ENCODE results near the gene GLCCI1.
A peak's percentile ranks its signal among the peaks of the same experiment; 100 is the strongest.

Gene GLCCI1

DNA sequence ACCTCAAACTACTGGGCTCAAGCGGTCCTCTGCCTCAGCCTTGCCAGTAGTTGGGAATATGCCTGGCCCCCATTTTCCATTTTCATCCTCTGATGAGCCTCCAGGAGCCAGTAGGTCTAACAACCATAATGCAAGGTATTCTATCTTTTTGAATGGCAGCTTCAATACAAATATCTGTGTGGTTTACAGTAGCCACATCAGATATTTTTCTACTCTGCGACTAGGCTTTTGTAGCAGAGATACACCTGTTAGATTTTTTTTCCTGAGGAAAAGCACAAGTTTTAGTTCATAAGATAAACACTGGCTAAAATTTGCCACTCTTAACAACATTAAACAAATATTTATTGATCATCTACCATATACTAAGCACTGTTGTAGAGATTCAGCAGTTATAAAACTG, 3.9 kb upstream of the GLCCI1 start:
- H3K4me3 ChIP-seq (ENCODE audit: low read length), result no peak overlapping the region
- H3K27ac ChIP-seq (ENCODE audit: low read length), result no peak overlapping the region
- no peak overlapping the region for H3K9ac ChIP-seq (ENCODE audit: low read length)
- no peaks in the 10 kb centered on the region for H3K4me1 ChIP-seq (ENCODE audit: control insufficient read depth, low read depth, low read length)
- no peaks in the 10 kb centered on the region for H3K27me3 ChIP-seq (ENCODE audit: control insufficient read depth, insufficient read depth, low read length)
- no peaks in the 10 kb centered on the region for H3K36me3 ChIP-seq (ENCODE audit: control insufficient read depth, low read depth, low read length)
- no peaks in the 10 kb centered on the region for H3K9me3 ChIP-seq (ENCODE audit: control insufficient read depth, low read depth, low read length)

DNA sequence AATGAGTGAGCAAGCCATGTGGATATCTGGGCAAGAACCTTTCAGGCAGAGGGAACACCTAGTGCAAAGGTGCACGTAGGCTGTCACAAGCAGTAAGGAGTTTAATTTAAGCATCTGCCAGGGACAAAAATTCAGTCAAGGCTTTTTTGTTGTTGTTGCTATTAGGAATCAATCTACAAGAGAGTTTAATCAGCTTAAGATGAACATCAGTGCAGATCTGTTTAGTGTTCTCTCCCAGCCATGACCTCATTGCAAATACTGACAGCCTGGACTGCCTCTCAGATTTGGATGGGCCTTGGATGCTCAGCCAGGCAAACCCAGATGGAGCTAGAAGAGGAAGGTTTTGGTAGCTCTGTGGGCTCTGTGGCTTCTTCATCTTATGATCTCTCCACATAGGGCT, 3.3 kb upstream of the GLCCI1 start:
- no peak overlapping the region for H3K27ac ChIP-seq (ENCODE audit: low read length)
- no peaks in the 10 kb centered on the region for H3K27me3 ChIP-seq (ENCODE audit: control insufficient read depth, insufficient read depth, low read length)
- H3K9me3 ChIP-seq (ENCODE audit: control insufficient read depth, low read depth, low read length), result no peaks in the 10 kb centered on the region
- H3K36me3 ChIP-seq (ENCODE audit: control insufficient read depth, low read depth, low read length), result no peaks in the 10 kb centered on the region
- H3K4me3 ChIP-seq (ENCODE audit: low read length), result no peak overlapping the region
- no peaks in the 10 kb centered on the region for H3K4me1 ChIP-seq (ENCODE audit: control insufficient read depth, low read depth, low read length)
- no peak overlapping the region for H3K9ac ChIP-seq (ENCODE audit: low read length)

DNA sequence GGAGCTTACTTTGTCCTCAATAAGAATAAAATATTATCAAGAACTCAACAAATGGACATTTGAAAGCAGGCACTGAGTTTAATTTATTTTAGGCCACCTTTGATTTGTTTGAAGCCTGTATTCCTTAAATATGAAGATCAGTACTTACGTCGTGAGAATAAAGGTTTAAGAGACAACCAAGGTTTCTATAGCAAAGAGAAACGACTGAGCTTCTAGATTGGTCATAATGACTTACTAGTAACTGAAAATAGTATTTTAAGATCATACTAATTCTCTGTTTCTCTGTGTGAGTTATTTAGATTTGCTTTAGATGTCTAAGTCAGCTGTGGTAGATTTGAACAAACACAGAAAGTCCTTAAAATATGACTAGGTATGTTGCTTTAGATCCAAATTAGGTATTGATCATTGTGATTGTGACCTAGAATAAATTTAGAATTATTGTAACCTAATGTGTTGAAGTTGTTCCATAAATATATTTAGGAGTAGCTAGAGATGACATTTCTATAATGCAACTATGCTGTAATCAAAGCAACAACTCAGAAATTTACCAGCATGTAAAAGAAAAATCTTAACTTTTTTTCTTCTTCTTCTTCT, 2.4 kb upstream of the GLCCI1 start:
- no peaks in the 10 kb centered on the region for H3K9me3 ChIP-seq (ENCODE audit: control insufficient read depth, low read depth, low read length)
- peaks cover 9% of the 10 kb centered on the region for H3K4me1 ChIP-seq (ENCODE audit: control insufficient read depth, low read depth, low read length)
- H3K27ac ChIP-seq (ENCODE audit: low read length), result no peak overlapping the region
- no peaks in the 10 kb centered on the region for H3K27me3 ChIP-seq (ENCODE audit: control insufficient read depth, insufficient read depth, low read length)
- no peak overlapping the region for H3K9ac ChIP-seq (ENCODE audit: low read length)
- no peaks in the 10 kb centered on the region for H3K36me3 ChIP-seq (ENCODE audit: control insufficient read depth, low read depth, low read length)
- H3K4me3 ChIP-seq (ENCODE audit: low read length), result no peak overlapping the region

DNA sequence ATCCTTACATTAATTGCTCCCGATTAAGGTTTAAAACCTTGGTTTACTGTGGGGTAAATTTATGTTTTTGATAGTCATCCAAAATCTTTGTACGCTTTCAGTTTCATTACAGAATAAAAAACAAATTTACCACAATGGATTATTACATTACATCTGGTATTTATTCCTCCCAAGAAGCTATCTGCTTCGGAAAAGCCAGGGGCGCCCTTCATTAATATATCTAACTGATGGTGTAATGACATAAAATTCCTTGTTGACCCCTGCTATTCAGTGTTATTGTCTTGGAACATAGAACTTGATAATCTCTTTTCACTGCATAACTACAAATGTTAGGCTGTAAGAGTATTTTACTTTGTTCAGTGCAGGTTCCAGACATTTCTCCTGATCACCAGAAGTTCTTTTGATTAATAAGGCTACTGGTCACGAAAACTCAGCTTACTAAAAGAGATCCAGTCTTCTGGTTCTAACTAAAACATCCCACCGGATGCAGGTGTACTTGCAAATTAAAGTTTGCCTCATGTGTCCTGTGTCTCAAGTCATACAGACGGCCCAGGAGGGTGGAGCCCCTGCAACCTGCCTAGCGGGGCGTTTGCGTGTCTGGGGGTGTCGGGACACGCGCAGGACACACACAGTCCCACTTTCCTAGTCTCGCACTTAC, 581 bp upstream of the GLCCI1 start:
- Histone ChIP-seq H3K36me3 (ENCODE audit: control insufficient read depth, low read depth, low read length) (no peaks in the 10 kb centered on the region), H3K27me3 (ENCODE audit: control insufficient read depth, insufficient read depth, low read length) (no peaks in the 10 kb centered on the region), H3K9me3 (ENCODE audit: control insufficient read depth, low read depth, low read length) (no peaks in the 10 kb centered on the region), H3K27ac (ENCODE audit: low read length) (no peak overlapping the region), H3K9ac (ENCODE audit: low read length) (no peak overlapping the region), H3K4me1 (ENCODE audit: control insufficient read depth, low read depth, low read length) (peaks cover 23% of the 10 kb centered on the region), H3K4me3 (ENCODE audit: low read length) (peak overlapping the region; percentile 59)

DNA sequence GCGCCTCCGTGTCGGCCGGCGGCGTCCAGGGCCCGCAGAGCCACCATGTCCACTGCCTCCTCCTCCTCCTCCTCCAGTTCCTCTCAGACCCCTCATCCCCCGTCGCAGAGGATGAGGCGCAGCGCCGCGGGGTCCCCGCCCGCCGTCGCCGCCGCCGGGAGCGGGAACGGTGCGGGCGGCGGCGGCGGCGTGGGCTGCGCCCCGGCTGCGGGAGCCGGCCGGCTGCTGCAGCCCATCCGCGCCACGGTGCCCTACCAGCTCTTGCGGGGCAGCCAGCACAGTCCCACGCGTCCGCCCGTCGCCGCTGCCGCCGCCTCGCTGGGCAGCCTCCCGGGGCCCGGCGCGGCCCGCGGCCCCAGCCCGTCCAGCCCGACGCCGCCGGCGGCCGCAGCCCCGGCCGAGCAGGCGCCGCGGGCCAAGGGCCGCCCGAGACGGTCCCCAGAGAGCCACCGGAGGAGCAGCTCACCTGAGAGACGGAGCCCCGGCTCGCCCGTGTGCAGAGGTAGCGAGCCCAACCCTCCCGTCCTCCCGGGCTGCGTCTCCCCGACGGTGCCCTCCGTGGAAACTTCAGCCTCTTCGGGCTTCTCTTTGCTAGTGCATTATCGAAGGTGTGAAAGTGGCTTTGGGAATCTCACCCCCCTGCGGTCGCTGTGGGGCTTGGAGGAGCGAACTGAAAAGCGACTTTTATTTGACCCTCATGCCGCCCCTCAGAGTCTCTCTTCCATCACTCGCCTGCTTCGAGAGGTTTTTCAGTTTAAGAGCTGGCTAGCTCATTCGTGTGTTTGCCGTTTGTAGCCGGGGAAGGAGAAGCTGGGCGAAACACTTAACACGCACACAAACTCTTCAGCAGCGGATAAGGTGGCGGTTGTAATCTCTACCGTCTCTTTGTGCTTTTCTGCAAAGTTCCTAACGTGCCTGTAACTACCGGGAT, 975 bp downstream of the GLCCI1 start:
- H3K9me3 ChIP-seq (ENCODE audit: control insufficient read depth, low read depth, low read length), result no peaks in the 10 kb centered on the region
- H3K4me1 ChIP-seq (ENCODE audit: control insufficient read depth, low read depth, low read length), result peaks cover 27% of the 10 kb centered on the region
- H3K27ac ChIP-seq (ENCODE audit: low read length), result no peak overlapping the region
- H3K9ac ChIP-seq (ENCODE audit: low read length), result peak overlapping the region; percentile 69
- H3K36me3 ChIP-seq (ENCODE audit: control insufficient read depth, low read depth, low read length), result no peaks in the 10 kb centered on the region
- H3K27me3 ChIP-seq (ENCODE audit: control insufficient read depth, insufficient read depth, low read length), result no peaks in the 10 kb centered on the region
- H3K4me3 ChIP-seq (ENCODE audit: low read length), result peak overlapping the region; percentile 95

DNA sequence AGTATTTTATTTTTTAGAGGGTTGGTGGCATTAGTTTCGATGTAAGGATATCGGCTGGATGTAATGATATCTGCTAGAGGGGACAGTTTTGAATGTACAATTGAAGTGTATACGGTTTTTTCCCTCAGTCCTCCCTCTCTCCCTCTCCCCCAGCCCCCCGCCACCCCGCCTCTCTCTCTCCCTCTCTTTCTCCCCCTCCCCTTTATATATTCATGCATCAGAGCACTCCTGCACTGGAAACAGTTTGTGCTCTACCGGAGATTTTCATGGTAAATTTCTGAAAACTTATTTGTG, 1.6 kb downstream of the GLCCI1 start:
- Histone ChIP-seq H3K36me3 (ENCODE audit: control insufficient read depth, low read depth, low read length) (no peaks in the 10 kb centered on the region), H3K27ac (ENCODE audit: low read length) (no peak overlapping the region), H3K27me3 (ENCODE audit: control insufficient read depth, insufficient read depth, low read length) (no peaks in the 10 kb centered on the region), H3K4me1 (ENCODE audit: control insufficient read depth, low read depth, low read length) (peaks cover 27% of the 10 kb centered on the region), H3K9ac (ENCODE audit: low read length) (peak overlapping the region; percentile 69), H3K4me3 (ENCODE audit: low read length) (peak overlapping the region; percentile 95), H3K9me3 (ENCODE audit: control insufficient read depth, low read depth, low read length) (no peaks in the 10 kb centered on the region)

DNA sequence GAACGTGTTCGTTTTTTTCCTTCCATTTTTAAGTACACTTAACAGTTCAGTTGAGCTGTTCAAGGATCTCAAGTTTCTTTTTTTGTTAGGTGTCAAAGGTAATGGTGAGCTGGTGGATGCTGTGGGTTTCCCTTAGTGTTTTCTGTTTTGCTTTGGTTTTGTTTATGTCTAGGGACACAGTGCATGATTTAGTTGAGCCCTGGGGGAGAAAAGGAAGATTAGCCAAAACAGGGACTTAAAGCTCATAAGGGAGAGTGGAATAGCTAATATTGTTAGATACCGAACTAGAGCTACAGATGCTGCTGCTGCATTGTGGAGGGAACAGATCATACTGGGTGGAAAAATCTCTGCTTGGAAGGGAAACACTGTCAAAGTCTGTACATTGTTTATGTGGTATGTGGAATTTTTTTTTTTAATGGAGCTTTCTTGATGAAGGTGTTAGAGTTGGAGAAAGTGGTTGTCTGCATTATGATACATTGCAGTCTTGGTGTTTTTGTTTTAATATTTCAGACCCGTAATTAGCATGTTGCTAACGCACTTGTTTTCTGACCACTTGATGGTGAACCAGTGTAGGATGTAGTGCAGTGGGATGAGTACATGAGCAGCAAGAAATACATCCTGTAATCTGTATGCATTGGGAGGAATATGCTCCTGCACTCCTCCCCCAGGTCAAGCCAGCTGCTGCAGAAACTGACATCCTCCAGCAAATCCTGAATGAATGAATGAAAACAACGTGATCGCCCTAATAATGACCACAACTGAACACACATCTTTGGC, 2.1 kb downstream of the GLCCI1 start:
- Histone ChIP-seq H3K27ac (ENCODE audit: low read length) (no peak overlapping the region), H3K9me3 (ENCODE audit: control insufficient read depth, low read depth, low read length) (no peaks in the 10 kb centered on the region), H3K4me1 (ENCODE audit: control insufficient read depth, low read depth, low read length) (peaks cover 27% of the 10 kb centered on the region), H3K36me3 (ENCODE audit: control insufficient read depth, low read depth, low read length) (no peaks in the 10 kb centered on the region), H3K27me3 (ENCODE audit: control insufficient read depth, insufficient read depth, low read length) (no peaks in the 10 kb centered on the region), H3K4me3 (ENCODE audit: low read length) (peak overlapping the region; percentile 95), H3K9ac (ENCODE audit: low read length) (peak overlapping the region; percentile 69)

DNA sequence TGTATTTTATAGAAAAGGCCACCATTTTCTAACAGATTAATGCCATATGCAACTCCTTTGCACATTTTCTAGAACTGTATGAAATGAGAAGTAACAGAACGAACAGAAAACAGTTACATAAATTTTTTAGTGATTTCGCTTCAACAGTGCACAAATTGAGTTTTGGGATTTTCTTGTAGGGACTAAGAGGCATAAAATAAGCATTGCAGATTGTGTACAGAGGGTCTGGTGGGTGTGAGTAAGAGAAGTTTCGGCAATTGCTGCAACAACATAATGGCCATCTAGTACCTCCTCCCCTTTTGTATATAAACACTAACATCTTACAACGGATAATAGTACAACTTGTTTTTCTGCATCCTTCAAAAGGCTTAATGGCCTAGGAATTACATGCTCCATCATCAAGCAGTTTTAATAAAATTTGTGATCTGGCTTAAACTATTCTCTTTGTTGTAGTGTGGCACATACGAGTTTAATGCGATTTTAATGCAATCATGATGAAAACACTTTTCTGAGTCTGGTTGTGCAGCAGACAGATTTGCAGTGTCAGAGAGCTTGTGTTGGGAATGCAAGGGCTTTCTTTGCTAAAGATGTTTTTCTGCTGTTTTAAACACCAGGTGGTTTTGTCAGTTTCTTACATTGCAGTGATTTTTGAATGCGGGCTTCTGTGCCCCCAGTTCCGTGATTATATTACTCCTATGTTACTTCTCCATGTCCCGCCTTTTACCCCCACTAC, 2.9 kb downstream of the GLCCI1 start:
- H3K9ac ChIP-seq (ENCODE audit: low read length), result no peak overlapping the region
- no peak overlapping the region for H3K27ac ChIP-seq (ENCODE audit: low read length)

DNA sequence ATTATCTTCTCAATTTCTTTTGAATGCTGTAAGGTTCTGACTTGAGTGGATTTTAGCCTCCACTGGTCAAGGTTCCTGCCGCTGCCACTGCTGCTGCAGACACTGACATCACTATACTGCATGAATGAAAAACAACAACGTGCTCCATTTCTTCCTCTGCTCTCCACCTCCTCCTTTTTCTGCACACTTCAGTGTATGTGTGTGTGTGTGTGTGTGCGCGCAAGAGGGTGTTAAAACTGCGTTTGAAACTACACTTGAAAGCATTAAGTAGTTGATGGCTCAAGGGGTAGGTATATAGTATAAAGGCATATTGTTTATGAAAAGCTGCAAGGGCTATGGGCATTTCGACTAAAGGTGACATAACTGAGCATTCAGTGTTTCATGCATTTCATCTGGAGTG, 3.5 kb downstream of the GLCCI1 start:
- Histone ChIP-seq H3K36me3 (ENCODE audit: control insufficient read depth, low read depth, low read length) (no peaks in the 10 kb centered on the region), H3K9ac (ENCODE audit: low read length) (no peak overlapping the region), H3K9me3 (ENCODE audit: control insufficient read depth, low read depth, low read length) (no peaks in the 10 kb centered on the region), H3K4me3 (ENCODE audit: low read length) (no peak overlapping the region), H3K27ac (ENCODE audit: low read length) (no peak overlapping the region), H3K27me3 (ENCODE audit: control insufficient read depth, insufficient read depth, low read length) (no peaks in the 10 kb centered on the region), H3K4me1 (ENCODE audit: control insufficient read depth, low read depth, low read length) (peaks cover 27% of the 10 kb centered on the region)

More for the DNA sequence above, 2.9 kb downstream of the GLCCI1 start:
- Histone ChIP-seq H3K4me3 (ENCODE audit: low read length) (peak overlapping the region; percentile 95), H3K9me3 (ENCODE audit: control insufficient read depth, low read depth, low read length) (no peaks in the 10 kb centered on the region), H3K4me1 (ENCODE audit: control insufficient read depth, low read depth, low read length) (peaks cover 27% of the 10 kb centered on the region), H3K36me3 (ENCODE audit: control insufficient read depth, low read depth, low read length) (no peaks in the 10 kb centered on the region), H3K27me3 (ENCODE audit: control insufficient read depth, insufficient read depth, low read length) (no peaks in the 10 kb centered on the region)

DNA sequence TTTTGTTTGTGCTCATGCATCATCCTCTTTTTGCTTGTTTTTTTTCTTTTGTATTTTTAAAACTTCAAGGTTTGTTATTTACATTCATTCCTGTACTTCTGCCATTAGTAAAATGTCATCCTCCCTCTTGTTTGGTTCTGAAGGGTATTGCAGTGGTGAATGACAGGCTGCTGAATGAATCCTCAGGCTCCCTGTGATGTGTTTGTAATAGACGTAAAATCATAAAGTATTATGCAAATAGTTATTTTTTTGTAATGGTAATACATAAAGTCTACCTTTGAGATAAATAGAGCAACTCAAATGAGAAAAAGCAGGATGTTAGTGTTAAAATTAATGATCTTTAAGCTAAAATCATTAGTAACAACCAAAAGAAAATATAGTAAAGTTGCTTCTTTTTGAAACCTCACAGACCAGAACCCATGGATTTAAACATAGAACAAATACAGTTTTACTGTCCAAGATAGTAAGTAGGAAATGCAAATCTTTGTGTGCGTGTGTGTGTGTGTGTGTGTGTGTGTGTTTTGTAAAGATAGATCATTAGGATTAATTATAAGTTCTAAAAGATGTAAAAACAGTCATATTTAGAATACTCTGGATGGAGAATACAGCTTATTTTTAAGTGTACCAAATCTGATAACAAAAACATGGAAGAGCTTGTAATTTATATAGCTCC, 4.5 kb downstream of the GLCCI1 start:
- no peak overlapping the region for H3K9ac ChIP-seq (ENCODE audit: low read length)
- H3K27ac ChIP-seq (ENCODE audit: low read length), result no peak overlapping the region
- peaks cover 27% of the 10 kb centered on the region for H3K4me1 ChIP-seq (ENCODE audit: control insufficient read depth, low read depth, low read length)
- no peaks in the 10 kb centered on the region for H3K27me3 ChIP-seq (ENCODE audit: control insufficient read depth, insufficient read depth, low read length)
- no peak overlapping the region for H3K4me3 ChIP-seq (ENCODE audit: low read length)
- H3K9me3 ChIP-seq (ENCODE audit: control insufficient read depth, low read depth, low read length), result no peaks in the 10 kb centered on the region
- no peaks in the 10 kb centered on the region for H3K36me3 ChIP-seq (ENCODE audit: control insufficient read depth, low read depth, low read length)
